Right hindlimb (tissue), 1 donor: ENCODE measurements around the gene HCN4.
A peak's percentile ranks its signal among the peaks of the same experiment; 100 is the strongest.

Experiments used
- DNase-seq: peaks from one replicate; pipeline ENCODE4 v3.0.0-alpha.2; 2018

The HCN4 gene

GRCh38 chr15:73341886-73342600, 26.7 kb downstream of the HCN4 start:
- peak; percentile 49 for DNase-seq

- DNase-seq = no peak
These were observed 28.1 kb downstream of the HCN4 start for GRCh38 chr15:73340502-73341192.

- DNase-seq = no peak
These were observed 30.0 kb downstream of the HCN4 start for GRCh38 chr15:73338606-73339374.

GRCh38 chr15:73338058-73338457, 30.7 kb downstream of the HCN4 start:
- DNase-seq = no peak

GRCh38 chr15:73337187-73337586, 31.6 kb downstream of the HCN4 start:
- DNase-seq = no peak

GRCh38 chr15:73336756-73337155, 32.0 kb downstream of the HCN4 start:
- no peak for DNase-seq

GRCh38 chr15:73335471-73335870, 33.3 kb downstream of the HCN4 start:
- DNase-seq = no peak

GRCh38 chr15:73335026-73335425, 33.7 kb downstream of the HCN4 start:
- no peak for DNase-seq

GRCh38 chr15:73334086-73334485, 34.7 kb downstream of the HCN4 start:
- DNase-seq = no peak

GRCh38 chr15:73333001-73333400, 35.8 kb downstream of the HCN4 start:
- no peak for DNase-seq

GRCh38 chr15:73331991-73332925, 36.5 kb downstream of the HCN4 start:
- no peak for DNase-seq

- DNase-seq = no peak
These were observed 37.3 kb downstream of the HCN4 start for GRCh38 chr15:73331501-73331900.

- no peak for DNase-seq
These were observed 38.3 kb downstream of the HCN4 start for GRCh38 chr15:73330206-73331051.

- DNase-seq = no peak
These were observed 39.1 kb downstream of the HCN4 start for GRCh38 chr15:73329501-73330200.

- peak; percentile 11 for DNase-seq
These were observed 39.8 kb downstream of the HCN4 start for GRCh38 chr15:73328981-73329380.

GRCh38 chr15:73328149-73328820, 40.5 kb downstream of the HCN4 start:
- DNase-seq = peak; percentile 9

- peak; percentile 7 for DNase-seq
These were observed 42.6 kb downstream of the HCN4 start for GRCh38 chr15:73326157-73326556.

- no peak for DNase-seq
These were observed 43.4 kb downstream of the HCN4 start for GRCh38 chr15:73325191-73325861.

GRCh38 chr15:73324496-73325170, 44.1 kb downstream of the HCN4 start:
- DNase-seq = no peak
